IMR-90 (cell line): ENCODE results near the gene ARHGEF6. TPM values are rescaled to one million over a fixed set of nuclear protein-coding genes. Genes with fewer than 3 reads are reported as not detected.

ENCODE experiments used
- ATAC-seq: fragments of 200-7000 bp; cut with Tn5 transposase; 2 replicates; pipeline ENCODE4 v1.9.1; 2020; ENCODE audit warnings: low read depth, mild to moderate bottlenecking, moderate library complexity
- BruUV-seq: library from RNA; stranded (reverse); fragments of 400-500 nt; replicated peaks from 2 replicates; lab custom pipeline; 2021; lab: Mats Ljungman, UMichigan
- CTCF ChIA-PET: fragments of 300-600 bp; formaldehyde crosslinking; extraction: SDS; loops from one replicate; lab custom pipeline; 2021; ENCODE audit warnings: antibody characterized with exemption; lab: Yijun Ruan, JAX
- POLR2A ChIA-PET: fragments of 300-600 bp; sonication (Branson Sonifier 250); formaldehyde crosslinking; loops from one replicate; lab custom pipeline; 2022; ENCODE audit warnings: antibody characterized with exemption; ENCODE audit not compliant: unreplicated experiment; lab: Charles Lee
- DNase-seq: peaks from one replicate; pipeline ENCODE4 v3.0.0; 2013
- H2AFZ ChIP-seq: replicated peaks from 2 replicates; pipeline ENCODE3; 2013; ENCODE audit warnings: low read length, mild to moderate bottlenecking; ENCODE audit not compliant: poor library complexity
- H2AK5ac ChIP-seq: 2 replicates; pipeline ENCODE4 v1.6.1; 2013; ENCODE audit warnings: low read depth, low read length, inconsistent platforms
- H2AK9ac ChIP-seq: replicated peaks from 2 replicates; pipeline ENCODE3; 2013; ENCODE audit warnings: mild to moderate bottlenecking, low read depth, low read length, moderate library complexity; ENCODE audit not compliant: poor library complexity
- H2BK120ac ChIP-seq: 2 replicates; pipeline ENCODE4 v1.6.1; 2013; ENCODE audit warnings: low read depth, low read length, inconsistent platforms
- H2BK15ac ChIP-seq: 3 replicates; pipeline ENCODE4 v1.6.1; 2013; ENCODE audit warnings: low read depth, low read length, inconsistent platforms
- H2BK20ac ChIP-seq: 2 replicates; pipeline ENCODE4 v1.6.1; 2013; ENCODE audit warnings: low read depth, mild to moderate bottlenecking, inconsistent platforms, low read length, moderate library complexity
- H2BK5ac ChIP-seq: 2 replicates; pipeline ENCODE4 v1.6.1; 2013; ENCODE audit warnings: mild to moderate bottlenecking, low read depth, low read length, inconsistent platforms; ENCODE audit not compliant: poor library complexity, severe bottlenecking
- H3K14ac ChIP-seq: replicated peaks from 2 replicates; pipeline ENCODE4 v1.6.1; 2013; ENCODE audit warnings: low read depth, low read length, inconsistent platforms
- H3K18ac ChIP-seq: 2 replicates; pipeline ENCODE4 v1.6.1; 2013; ENCODE audit warnings: low read depth, low read length, control low read depth
- H3K23ac ChIP-seq: 2 replicates; pipeline ENCODE4 v1.6.1; 2013; ENCODE audit warnings: low read depth, low read length, inconsistent platforms
- H3K27ac ChIP-seq: 2 replicates; pipeline ENCODE4 v1.5.1; 2013; ENCODE audit warnings: mild to moderate bottlenecking, control low read depth, low read length; ENCODE audit not compliant: insufficient read depth
- H3K27me3 ChIP-seq: 2 replicates; pipeline ENCODE4 v1.6.1; 2013; ENCODE audit warnings: low read length; ENCODE audit not compliant: control insufficient read depth, insufficient read depth
- H3K36me3 ChIP-seq: 2 replicates; pipeline ENCODE4 v1.6.1; 2013; ENCODE audit warnings: low read length, mixed read lengths; ENCODE audit not compliant: control insufficient read depth, insufficient read depth
- H3K4ac ChIP-seq: 2 replicates; pipeline ENCODE4 v1.6.1; 2013; ENCODE audit warnings: low read depth, low read length, inconsistent platforms
- H3K4me1 ChIP-seq: 2 replicates; pipeline ENCODE4 v1.6.1; 2013; ENCODE audit warnings: low read length, mixed read lengths; ENCODE audit not compliant: control insufficient read depth, insufficient read depth
- H3K4me2 ChIP-seq: 2 replicates; pipeline ENCODE4 v1.6.1; 2013; ENCODE audit warnings: low read depth, mild to moderate bottlenecking, control low read depth, low read length, moderate library complexity
- H3K4me3 ChIP-seq: 2 replicates; pipeline ENCODE4 v1.5.1; 2013; ENCODE audit warnings: low read depth, mild to moderate bottlenecking, control low read depth, low read length, moderate library complexity; ENCODE audit not compliant: insufficient read depth
- H3K56ac ChIP-seq: 2 replicates; pipeline ENCODE4 v1.6.1; 2013; ENCODE audit warnings: low read length, inconsistent platforms; ENCODE audit not compliant: insufficient read depth; ENCODE audit errors: extremely low read depth
- H3K79me1 ChIP-seq, 2 experiments: 2 replicates each; pipeline ENCODE4 v1.6.1; 2013; ENCODE audit warnings: low read length in 2 of 2, inconsistent platforms in 1 of 2, low read depth in 1 of 2
- H3K9ac ChIP-seq: 2 replicates; pipeline ENCODE4 v1.6.1; 2013; ENCODE audit warnings: low read depth, low read length, control low read depth
- H3K9me1 ChIP-seq: 2 replicates; pipeline ENCODE4 v1.6.1; 2013; ENCODE audit warnings: low read length, inconsistent platforms; ENCODE audit not compliant: insufficient read depth
- H3K9me3 ChIP-seq: 2 replicates; pipeline ENCODE4 v1.6.1; 2013; ENCODE audit warnings: low read length; ENCODE audit not compliant: control insufficient read depth, insufficient read depth
- H4K20me1 ChIP-seq: 2 replicates; pipeline ENCODE4 v1.6.1; 2013; ENCODE audit warnings: low read length, inconsistent platforms; ENCODE audit not compliant: insufficient read depth
- H4K5ac ChIP-seq: 2 replicates; pipeline ENCODE4 v1.6.1; 2013; ENCODE audit warnings: mild to moderate bottlenecking, low read depth, low read length, control low read depth
- H4K8ac ChIP-seq, 2 experiments: 2 replicates each; pipeline ENCODE4 v1.6.1; 2013; ENCODE audit warnings: low read depth in 2 of 2, low read length in 2 of 2, control low read depth in 1 of 2, inconsistent platforms in 1 of 2
- H4K91ac ChIP-seq: 2 replicates; pipeline ENCODE4 v1.6.1; 2013; ENCODE audit warnings: low read depth, low read length, inconsistent platforms; ENCODE audit not compliant: insufficient read depth
- MXI1 ChIP-seq: IDR thresholded peaks from 2 replicates; pipeline ENCODE4 v1.6.1; 2012; ENCODE audit warnings: low read depth, mild to moderate bottlenecking, low read length, moderate library complexity, borderline replicate concordance
- NFE2L2 ChIP-seq: fragments of 150-350 bp; IDR thresholded peaks from 2 replicates; pipeline ENCODE4 v1.6.1; 2016; ENCODE audit warnings: low read depth, mild to moderate bottlenecking, low read length
- POLR2A ChIP-seq: IDR thresholded peaks from 2 replicates; pipeline ENCODE4 v1.6.1; 2012; ENCODE audit warnings: mild to moderate bottlenecking, low read depth, low read length
- RAD21 ChIP-seq: IDR thresholded peaks from 2 replicates; pipeline ENCODE4 v1.6.1; 2012; ENCODE audit warnings: low read length, improper control_type of control experiment
- RCOR1 ChIP-seq: IDR thresholded peaks from 2 replicates; pipeline ENCODE4 v1.6.1; 2012; ENCODE audit warnings: mild to moderate bottlenecking, low read length, improper control_type of control experiment; ENCODE audit not compliant: insufficient replicate concordance
- WGBS, 2 experiments: methylation state at CpG; one replicate each; pipeline versions ENCODE4 v1.1.5 to v1.1.7; 2013; ENCODE audit warnings: missing lambda C conversion rate in 2 of 2; ENCODE audit not compliant: insufficient read length in 1 of 2; ENCODE audit errors: extremely low coverage in 2 of 2; 5-methylcytosine and 5-hydroxymethylcytosine counted together
- dilution Hi-C: fragments of 300-500 bp; cut with HindIII; formaldehyde crosslinking; loops from one replicate; pipeline ENCODE4 v1.14.3; 2018; ENCODE audit warnings: low sequenced_read_pairs; ENCODE audit not compliant: unreplicated experiment
- in situ Hi-C: fragments of 300-500 bp; cut with MboI; formaldehyde crosslinking; loops from 3 replicates; pipeline ENCODE4 v1.14.3; 2019; ENCODE audit warnings: low sequenced_read_pairs, inconsistent platforms, mixed read lengths
- intact Hi-C: fragments of 100-400 bp; cut with micrococcal nuclease; formaldehyde crosslinking; loops from 2 replicates; pipeline ENCODE4 v1.10.0; 2022
- polyA plus RNA-seq, 3 experiments: library from polyadenylated mRNA; depleted of rRNA; stranded (reverse); fragments of >200 nt; gene quantifications; 2 replicates each; pipeline ENCODE4 v1.2.3, GENCODE V29; 2012; ENCODE audit warnings: low replicate concordance in 1 of 3
- total RNA-seq: library from RNA; depleted of rRNA; stranded (reverse); fragments of >200 nt; gene quantifications from 2 replicates; pipeline ENCODE4 v1.2.3, GENCODE V29; 2012
- TF ChIP-seq, protein P1 (sequence below): fragments of 150-350 bp; IDR thresholded peaks from 2 replicates; pipeline ENCODE4 v1.6.1; 2016; ENCODE audit warnings: low read depth, mild to moderate bottlenecking, low read length, moderate library complexity, borderline replicate concordance

The ARHGEF6 gene
- total and polyA plus RNA-seq, 2 of the 4 experiments (the other 2 are of a cell fraction) = 2.1 to 2.7 TPM

GRCh38 chrX:136779346-136779781 lies 1.4 kb downstream of the ARHGEF6 start:
- H4K91ac ChIP-seq = no peak overlapping the region
- no peaks in the 10 kb centered on the region for H3K36me3 ChIP-seq
- H2BK15ac ChIP-seq = no peak overlapping the region
- H3K4me2 ChIP-seq = no peak overlapping the region
- TF ChIP-seq RCOR1 = no peak
- TF ChIP-seq, protein P1, sequence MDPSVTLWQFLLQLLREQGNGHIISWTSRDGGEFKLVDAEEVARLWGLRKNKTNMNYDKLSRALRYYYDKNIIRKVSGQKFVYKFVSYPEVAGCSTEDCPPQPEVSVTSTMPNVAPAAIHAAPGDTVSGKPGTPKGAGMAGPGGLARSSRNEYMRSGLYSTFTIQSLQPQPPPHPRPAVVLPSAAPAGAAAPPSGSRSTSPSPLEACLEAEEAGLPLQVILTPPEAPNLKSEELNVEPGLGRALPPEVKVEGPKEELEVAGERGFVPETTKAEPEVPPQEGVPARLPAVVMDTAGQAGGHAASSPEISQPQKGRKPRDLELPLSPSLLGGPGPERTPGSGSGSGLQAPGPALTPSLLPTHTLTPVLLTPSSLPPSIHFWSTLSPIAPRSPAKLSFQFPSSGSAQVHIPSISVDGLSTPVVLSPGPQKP = no peak
- TF ChIP-seq NFE2L2 = no peak
- TF ChIP-seq POLR2A = no peak
- TF ChIP-seq RAD21 = no peak
- TF ChIP-seq MXI1 = no peak
- no peak overlapping the region for H2AFZ ChIP-seq
- WGBS, 2 experiments = no CpG with 5 or more reads among the region's 4 CpGs
- no peak overlapping the region for H3K18ac ChIP-seq
- no peak overlapping the region for H4K8ac ChIP-seq
- H3K23ac ChIP-seq = no peak overlapping the region
- dilution Hi-C loops (no loop called here), intact Hi-C loops (no loop called here), in situ Hi-C loops (no loop called here)
- no peaks in the 10 kb centered on the region for H4K20me1 ChIP-seq
- no peaks in the 10 kb centered on the region for H3K79me1 ChIP-seq
- ATAC-seq (no peak), DNase-seq (no peak)
- H3K56ac ChIP-seq = no peak overlapping the region
- ChIA-PET CTCF (no interaction called here), POLR2A (no interaction called here)
- no peaks in the 10 kb centered on the region for H3K9me3 ChIP-seq
- H2AK5ac ChIP-seq = no peak overlapping the region
- H3K27ac ChIP-seq = no peak overlapping the region
- no peak overlapping the region for H3K14ac ChIP-seq
- H3K4me3 ChIP-seq = no peak overlapping the region
- H2BK20ac ChIP-seq = no peak overlapping the region
- no peak overlapping the region for H2AK9ac ChIP-seq
- H4K5ac ChIP-seq = no peak overlapping the region
- no peaks in the 10 kb centered on the region; the same call in 1 of the 2 replicates for H3K9me1 ChIP-seq
- H3K27me3 ChIP-seq = 0 out of 2 replicates have a peak, but pooled peaks cover 1% of the 10 kb centered on the region
- H2BK120ac ChIP-seq = no peak overlapping the region
- H3K9ac ChIP-seq = no peak overlapping the region
- peaks cover 2% of the 10 kb centered on the region; the same call in 1 of the 2 replicates for H3K4me1 ChIP-seq
- H3K4ac ChIP-seq = no peak overlapping the region
- no TSS peak for BruUV-seq
- H2BK5ac ChIP-seq = no peak overlapping the region
